Stimulated activated CD8-positive, alpha-beta memory T cell treated with anti-CD3 and anti-CD28 coated beads, Interleukin-4, amount 100 ng/mL, for 24 hours (primary cell): Measurements from ENCODE around the gene AFAP1L2.

Source experiments
- DNase-seq: peaks from one replicate; pipeline ENCODE4 v3.0.0-alpha.2; 2020; ENCODE audit warnings: low read depth

The AFAP1L2 gene

DNA sequence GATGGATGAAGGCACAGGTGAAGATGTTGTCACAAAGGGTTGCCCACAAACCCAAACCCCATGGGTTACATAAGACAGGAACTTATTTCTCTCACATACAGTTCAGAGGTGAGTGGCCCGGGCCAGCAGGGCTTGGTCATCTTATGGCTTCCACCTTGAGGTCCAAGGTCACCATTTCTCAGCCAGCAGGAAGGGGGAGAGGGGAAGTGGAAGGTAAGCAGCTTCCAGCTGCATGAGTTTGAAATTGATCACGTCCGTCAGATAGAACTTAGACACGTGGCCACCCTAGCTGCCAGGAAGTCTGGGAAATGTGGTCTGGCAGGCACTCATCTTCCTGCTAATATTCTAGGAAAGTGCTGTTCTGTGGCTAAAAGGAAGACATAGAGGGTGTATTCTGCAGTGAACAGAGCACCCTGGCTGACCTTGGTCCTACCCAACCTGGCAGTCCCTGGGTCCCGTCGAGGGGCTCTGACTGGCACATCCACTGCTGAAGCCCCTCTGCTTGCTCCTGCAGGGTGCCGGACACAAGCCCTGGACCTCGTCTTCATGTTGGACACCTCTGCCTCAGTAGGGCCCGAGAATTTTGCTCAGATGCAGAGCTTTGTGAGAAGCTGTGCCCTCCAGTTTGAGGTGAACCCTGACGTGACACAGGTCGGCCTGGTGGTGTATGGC, 115.7 kb downstream of the AFAP1L2 start:
- no peak for DNase-seq

DNA sequence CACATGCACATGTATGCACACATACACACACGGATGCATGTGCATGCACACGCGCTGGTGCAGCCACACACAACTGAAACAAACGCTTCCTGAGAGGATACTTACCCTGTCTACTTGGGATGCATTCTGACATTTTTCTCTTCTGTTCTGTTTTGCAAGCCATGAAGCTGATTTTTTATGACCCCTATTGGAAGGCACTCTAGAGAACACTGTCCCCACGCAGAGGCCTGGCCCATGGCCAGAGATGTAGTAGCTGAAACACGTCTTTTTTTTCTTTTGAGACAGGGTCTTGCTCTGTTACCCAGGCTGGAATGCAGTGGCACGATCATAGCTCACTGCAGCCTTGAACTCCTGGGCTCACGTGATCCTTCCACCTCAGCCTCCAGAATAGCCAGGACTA, 117.4 kb downstream of the AFAP1L2 start:
- DNase-seq: no peak

DNA sequence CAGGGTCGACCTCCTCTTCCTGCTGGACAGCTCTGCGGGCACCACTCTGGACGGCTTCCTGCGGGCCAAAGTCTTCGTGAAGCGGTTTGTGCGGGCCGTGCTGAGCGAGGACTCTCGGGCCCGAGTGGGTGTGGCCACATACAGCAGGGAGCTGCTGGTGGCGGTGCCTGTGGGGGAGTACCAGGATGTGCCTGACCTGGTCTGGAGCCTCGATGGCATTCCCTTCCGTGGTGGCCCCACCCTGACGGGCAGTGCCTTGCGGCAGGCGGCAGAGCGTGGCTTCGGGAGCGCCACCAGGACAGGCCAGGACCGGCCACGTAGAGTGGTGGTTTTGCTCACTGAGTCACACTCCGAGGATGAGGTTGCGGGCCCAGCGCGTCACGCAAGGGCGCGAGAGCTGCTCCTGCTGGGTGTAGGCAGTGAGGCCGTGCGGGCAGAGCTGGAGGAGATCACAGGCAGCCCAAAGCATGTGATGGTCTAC, 118.3 kb downstream of the AFAP1L2 start:
- no peak for DNase-seq

DNA sequence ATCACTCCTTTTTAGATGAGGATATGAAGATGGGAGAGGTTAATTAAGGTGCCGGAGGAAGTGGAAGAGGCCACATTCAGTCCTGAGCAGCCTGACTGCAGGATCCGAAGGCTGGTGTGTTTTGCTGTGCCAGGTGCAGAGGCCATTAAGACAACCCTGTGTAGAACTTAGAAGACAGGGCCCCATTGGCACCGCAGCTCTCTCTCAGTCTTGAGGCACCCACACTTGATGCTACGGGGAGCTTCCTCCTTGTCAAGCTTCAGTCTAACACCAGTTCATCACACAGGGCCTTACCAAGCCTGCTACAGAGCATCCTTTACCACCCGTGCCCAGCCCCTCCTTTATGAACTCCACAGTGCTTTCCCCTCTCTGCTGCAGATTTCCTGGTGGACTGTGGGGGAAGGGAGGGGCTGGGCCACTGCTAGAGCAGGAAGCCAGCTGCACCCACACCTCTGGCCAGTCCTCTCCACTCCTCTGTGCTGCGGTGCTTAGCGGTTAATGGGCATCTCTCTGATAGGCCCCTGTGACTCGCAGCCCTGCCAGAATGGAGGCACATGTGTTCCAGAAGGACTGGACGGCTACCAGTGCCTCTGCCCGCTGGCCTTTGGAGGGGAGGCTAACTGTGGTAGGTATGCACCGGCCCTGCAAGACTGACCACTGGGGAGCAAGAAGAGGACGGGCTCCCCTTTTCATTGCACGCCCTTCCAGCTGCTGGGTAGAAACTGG, 119.8 kb downstream of the AFAP1L2 start:
- DNase-seq: no peak

DNA sequence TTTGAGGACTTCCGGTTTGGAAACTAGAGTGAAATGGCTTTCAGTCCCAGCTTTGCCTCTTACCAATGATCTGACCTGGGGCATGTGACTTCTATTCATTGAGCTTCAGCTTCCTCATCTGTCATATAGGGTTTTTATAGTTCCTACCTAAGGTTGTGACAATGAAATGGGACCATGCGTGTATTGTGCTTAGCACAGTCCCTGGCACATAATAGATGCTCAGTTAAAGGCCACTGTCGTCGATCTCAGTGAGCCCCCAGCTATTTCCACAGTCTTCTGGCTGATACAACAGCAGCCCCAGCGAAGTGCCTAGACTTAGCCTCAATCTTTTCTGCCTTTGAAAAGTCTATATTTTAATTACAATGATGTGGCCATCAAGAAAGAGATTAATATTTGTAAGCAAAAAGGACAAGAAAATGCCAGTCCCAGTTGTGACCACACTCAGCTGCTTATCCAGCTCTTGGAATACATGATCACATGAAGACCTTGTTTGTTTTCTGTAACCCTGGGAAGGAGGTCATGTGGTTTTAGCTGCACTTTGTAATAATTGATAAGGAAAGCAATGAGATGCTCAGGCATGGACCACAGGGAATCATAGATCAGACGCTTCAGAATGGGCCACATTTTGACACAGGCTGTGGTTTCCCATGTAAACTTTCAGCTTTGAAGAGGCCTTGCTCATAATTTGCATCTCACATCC, 120.6 kb downstream of the AFAP1L2 start:
- no peak for DNase-seq

DNA sequence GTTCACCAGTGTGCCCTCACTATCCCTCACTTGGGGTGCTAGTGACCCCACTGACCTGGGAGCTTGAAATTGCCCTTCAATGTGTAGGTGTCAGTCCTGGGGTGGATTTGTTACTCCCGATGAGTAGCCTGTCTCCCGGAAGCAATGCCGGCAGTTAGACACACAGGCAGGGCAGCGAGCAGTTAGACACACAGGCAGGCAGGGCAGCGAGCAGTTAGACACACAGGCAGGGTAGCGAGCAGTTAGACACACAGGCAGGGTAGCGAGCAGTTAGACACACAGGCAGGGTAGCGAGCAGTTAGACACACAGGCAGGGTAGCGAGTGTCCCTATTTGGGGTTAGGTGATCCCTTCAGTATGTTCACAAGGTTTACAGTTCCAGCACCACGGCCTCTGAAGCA, 121.2 kb downstream of the AFAP1L2 start:
- no peak for DNase-seq

DNA sequence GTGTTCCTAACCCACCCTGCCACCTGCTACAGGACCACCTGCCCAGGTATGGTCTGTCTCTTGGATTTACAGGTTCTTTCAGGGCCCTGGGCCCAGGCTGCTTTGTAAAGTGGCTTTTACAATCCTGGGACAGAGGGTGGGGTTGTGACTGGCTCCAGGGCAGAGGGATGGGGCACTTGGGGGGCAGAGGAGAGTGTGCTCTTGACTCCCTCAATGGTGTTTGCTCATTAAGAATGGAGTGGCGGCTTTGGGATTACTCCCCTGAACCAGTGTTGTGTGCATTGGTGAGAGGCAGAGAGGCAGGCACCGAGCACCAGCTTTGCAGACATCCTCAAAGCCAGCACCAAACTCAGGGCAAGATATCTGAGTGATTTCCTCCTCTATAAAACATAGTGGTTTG, 121.8 kb downstream of the AFAP1L2 start:
- no peak for DNase-seq

DNA sequence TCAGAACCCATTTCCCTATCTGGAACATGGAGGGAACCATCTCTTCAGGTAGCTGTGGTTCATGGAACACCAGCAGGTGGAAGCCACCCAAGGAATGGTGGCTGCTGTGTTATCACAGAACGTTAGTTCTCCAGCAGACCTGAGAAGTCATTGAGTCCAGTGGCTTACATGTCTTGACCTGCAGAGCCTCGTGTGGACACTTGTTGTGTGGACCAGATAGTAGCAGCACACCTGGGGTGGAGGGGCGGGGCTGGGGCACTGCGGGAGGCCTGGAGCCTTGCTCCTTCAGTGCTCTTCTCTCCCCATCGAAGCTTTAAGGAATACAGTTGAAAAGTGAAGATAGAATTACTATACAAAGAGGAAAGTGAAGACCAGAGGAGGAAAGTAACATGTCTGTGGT, 122.8 kb downstream of the AFAP1L2 start:
- no peak for DNase-seq

DNA sequence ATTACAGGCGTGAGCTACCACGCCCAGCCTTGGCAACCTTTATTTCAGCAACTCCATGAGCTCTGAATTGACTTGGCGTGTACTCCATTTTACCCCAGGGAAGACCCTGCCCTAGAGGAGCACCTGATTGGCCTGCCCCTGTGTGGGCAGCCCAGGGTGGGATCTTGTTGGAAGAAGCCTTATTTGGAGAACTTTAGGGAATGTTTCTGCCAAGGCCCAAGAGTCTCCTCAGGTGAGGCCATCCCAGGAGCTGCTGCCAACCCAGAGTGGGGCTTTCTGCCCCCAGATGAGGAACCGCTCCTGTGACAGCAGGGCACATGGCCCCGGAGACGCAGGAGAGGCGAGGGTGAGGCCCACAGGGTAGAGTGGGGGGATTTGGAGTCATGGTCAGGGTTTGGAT, 123.3 kb downstream of the AFAP1L2 start:
- DNase-seq: no peak

DNA sequence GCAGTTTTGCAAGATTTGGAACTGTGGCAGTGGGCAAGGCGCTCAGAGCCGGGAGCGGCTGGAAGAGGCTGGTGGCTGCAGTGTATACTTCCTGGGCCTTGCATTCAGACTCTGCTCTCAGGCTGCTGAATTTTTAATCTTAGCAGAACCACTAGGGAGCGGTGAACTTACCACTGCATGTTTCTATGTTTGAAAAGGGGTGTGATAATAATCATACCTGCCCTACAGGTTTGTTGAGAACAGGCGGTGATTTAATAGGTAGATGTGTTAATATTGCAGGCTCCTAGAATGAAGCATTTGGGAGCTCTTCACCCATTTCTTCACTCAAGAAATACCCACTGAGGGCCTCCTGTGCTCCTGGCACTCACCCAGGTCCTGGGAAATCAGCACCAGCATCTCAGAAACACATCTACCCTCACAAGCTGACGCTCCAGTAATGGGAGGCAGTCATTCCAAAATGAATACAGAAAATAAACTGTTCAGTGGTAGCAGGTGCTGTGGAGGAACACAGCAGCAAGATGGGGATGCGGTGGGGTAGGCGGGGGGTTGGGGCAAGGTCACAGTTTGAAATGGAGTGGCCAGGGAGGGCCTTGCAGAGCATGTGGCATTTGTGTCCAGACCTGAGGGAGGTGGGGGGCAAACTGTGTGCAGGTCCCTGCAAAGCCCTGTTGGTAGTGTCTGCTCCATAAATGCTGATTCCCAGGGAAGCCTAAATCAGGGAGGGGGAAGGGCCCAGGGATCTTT, 124.2 kb downstream of the AFAP1L2 start:
- no peak for DNase-seq

DNA sequence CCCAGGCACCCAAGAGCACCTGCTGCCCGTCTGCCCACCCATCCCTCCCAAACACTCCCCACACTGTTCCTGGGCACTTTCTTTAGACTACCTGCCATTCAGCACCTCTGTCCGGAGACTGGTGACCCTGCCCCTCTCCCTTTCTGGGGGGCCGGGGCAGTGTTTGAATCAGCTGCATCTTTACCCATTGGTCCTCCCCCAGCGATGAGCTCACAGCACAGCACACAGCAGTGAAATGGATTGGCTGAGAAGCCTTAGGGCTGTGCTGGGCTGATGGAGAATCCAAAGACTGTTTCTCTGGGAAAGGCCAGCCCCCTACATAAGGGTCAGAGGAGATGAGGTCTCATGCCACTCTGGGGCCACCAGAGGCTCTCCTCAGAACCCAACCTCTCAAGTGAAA, 125.0 kb downstream of the AFAP1L2 start:
- no peak for DNase-seq

DNA sequence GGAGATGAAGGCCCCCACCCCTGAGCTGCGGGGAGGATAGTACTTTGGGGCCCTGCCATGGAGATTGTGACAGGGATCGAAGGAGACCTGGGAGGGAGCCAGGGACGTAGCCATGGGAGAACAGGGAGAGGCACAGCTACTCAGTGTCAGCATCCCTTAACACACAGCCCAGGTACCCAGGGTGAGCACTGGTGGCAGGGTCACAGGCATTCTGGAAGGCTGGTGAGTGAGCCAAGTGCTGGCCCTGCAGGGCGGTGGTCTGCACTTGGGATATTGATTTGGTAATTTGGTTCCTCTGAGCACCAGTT, 125.5 kb downstream of the AFAP1L2 start:
- no peak for DNase-seq

DNA sequence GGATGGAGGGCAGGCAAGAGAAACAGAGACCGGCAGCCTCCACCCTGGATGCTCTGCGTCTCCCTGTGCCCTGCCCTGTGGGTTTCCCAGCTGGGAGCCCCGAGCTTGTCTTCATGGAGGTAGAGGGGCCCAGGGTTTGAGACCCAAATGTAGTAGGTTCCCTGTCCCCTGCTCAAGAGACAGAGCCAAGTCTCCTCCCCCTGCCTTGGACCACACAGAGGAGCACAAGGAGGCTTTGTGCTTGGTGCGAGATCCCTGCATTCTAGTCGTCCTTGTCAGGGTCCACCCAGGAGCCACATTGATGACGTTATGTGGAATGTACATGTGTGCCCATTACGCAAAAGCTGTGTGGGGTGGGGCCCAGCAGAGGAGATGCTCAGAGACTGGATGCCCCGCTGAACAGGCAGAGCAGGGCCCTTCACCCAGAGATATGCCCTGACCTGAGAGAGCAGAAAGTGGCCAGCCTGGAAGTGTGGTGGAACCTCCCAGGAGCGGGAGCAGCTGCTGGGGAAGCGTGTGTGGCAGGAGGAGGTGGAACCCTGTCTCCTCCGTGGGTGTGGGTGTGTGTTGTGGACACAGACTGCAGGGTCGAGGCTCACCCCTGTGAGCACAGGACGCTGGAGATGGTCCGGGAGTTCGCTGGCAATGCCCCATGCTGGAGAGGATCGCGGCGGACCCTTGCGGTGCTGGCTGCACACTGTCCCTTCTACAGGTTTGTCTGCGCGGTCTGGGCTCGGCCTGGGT, 126.0 kb downstream of the AFAP1L2 start:
- DNase-seq: no peak

DNA sequence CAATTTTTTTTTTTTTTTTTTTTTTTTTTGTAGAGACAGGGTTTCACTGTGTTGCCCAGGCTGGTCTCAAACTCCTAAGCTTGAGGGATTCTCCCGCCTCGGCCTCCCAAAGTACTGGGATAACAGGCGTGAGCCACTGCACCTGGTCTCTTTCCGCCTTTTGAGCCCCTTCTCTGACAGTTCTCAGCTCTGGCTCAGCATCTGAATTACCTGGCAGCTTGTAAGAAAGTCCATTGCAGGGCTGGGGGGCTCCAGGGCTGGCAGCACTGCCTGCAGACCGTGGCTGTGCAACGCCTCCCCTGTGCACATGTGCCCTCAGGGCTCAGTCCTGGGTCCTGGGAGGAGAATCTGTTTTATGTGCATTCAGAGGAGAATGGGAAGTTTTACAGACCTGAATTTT, 127.6 kb downstream of the AFAP1L2 start:
- DNase-seq: no peak

DNA sequence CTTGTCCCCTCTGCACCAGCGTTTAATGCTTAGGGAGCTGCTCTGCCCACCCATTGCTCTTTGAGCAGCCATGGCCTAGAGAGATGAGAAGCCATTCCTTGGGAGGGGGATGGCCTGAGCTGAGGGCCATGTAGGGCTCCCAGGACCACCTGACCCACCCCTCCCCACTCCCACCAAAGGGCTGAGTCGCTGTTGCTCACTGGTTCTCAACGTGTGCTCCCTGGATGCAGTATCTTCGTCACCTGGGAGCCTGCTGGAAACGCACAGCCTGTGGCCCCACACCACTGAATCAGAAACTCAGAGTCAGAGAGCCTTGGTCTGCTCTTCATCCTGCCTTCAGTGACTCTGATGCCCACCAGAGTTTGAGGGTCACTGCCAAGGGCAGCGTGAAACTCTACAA, 128.2 kb downstream of the AFAP1L2 start:
- no peak for DNase-seq

DNA sequence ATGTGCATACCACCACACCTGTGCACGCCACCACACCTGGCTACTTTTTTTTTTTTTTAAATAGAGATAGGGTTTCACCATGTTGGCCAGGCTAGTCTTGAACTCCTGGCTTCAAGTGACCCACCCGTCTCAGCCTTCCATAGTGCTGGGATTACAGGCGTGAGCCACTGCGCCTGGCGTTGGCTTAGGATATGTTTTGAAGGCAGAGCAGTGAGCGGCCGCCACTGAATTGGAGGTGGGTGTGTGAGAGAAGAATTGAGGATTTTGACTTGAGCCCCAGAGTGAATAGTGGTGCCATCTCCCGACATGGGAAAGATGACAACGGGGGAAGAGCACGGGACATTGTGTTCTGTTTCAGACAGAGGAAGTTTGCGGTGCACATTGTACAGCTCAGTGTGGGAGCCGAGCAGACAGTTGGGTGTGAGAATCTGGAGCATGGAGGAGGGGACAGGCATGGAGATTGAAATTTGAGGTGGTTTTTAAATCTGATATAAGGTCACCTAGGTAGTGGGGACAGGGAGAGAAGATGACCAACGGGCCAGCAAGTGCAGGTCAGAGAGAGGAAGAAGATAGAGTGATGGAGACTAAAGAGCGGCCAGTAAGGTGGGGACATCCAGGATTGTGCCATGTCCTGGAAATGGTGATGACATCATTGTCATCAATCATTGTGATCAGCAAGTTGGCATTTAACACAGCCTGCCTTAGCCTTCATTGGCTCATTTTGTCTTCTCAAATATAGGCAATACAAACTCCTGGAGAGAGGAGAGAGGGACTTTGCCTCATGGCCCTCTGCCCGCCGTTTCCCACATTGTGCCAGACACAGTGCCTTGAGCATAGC, 129.5 kb downstream of the AFAP1L2 start:
- no peak for DNase-seq

DNA sequence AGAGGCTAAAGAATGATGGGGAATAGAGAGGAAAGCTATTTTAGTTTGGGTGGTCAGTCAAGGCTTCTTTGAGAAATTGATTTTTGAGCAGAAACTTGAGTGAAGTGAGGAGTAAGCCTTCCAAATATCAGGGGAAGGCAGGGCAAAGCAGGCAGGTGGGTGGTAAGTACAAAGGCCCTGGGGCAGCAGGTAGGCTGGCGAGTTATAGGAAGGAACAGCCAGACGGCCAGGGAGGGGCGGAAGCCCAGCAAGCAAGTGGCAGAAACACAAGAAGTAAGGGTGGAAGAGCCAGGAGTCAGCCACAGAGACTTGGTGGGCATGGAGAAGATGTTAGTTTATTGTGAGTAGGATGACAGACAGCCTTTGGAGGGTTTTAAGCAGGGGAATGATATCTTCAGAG, 130.4 kb downstream of the AFAP1L2 start:
- DNase-seq: no peak

DNA sequence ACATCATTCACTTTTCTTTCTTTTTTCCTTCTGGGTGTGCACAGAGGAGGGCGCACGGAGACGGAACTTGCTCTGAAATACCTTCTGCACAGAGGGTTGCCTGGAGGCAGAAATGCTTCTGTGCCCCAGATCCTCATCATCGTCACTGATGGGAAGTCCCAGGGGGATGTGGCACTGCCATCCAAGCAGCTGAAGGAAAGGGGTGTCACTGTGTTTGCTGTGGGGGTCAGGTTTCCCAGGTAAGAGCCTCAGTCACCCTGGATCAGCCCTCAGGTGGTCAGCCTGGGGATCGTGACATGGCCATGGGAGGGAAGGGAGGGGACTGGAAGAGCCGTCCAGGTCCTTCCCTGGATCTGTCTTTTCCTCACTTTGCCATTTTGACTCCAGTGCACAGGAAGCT, 131.6 kb downstream of the AFAP1L2 start:
- no peak for DNase-seq

DNA sequence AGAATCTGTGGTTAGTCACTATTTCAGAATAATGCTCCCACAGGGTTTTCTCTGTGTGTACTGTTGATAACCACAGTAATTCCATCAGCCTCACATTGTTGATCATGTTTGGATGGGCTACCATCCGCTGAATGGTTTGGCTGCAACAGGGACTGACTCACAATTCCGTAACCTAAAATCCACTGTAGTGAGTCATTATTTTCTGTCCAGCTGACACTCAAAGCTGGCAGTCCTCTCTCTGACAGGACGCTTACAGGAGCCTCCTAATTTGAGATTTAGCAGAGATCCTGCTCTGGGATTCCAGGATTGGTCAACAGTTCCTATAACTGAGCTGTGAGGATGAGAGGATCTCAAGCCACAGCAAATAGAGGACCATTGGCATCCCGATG, 132.5 kb downstream of the AFAP1L2 start:
- DNase-seq: no peak

DNA sequence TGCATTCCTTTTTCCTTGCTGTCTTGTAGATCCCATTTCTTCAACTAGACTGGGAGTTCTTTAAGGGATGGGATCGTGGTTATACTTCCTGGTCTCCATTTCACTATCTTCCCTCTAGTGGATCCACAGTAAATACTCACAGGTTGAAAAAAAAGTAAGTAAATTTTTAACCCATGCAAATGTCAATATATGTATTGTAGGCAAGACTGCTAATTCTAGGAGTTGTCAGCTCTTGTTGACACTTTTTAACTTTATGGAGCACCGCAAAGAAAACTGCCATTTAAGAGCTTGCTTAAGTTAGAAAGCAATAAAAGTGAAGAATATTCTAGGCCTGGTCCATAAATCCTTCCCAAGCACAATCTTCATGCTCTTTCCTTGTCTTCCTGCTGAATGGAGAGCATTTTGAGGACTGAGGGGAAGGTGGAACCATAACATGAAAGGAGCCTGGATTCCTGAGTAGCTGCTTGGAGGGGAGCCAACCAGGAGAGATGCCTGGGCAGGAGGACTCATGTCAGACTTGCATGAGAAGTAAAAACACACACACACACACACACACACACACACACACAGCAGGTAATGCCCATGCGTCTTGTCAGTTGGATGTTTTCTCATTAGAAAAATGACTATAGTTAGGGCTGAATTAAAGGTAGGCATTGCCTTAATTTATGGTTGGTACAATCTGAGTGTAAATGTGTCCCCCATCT, 133.1 kb downstream of the AFAP1L2 start:
- DNase-seq: no peak
